ENCODE results near the gene UBQLNL.

Gene UBQLNL

GRCh38 chr11:5473921-5474320 lies 42.6 kb downstream of the UBQLNL start:
- no peak for TF ChIP-seq CTCF (IDR thresholded peaks at IDR 0.05; ENCODE audit: poor library complexity, severe bottlenecking)
- DNase-seq (ENCODE audit: low spot score) (no peak), ATAC-seq (ENCODE audit: low read depth) (no peak)
- Histone ChIP-seq H3K27ac (ENCODE audit: poor library complexity, severe bottlenecking) (no peak overlapping the region), H3K36me3 (ENCODE audit: low read depth) (no peaks in the 10 kb centered on the region), H3K4me3 (ENCODE audit: severe bottlenecking) (no peak overlapping the region), H3K9me3 (ENCODE audit: severe bottlenecking) (no peaks in the 10 kb centered on the region), H3K4me1 (ENCODE audit: insufficient read depth, poor library complexity, severe bottlenecking) (no peaks in the 10 kb centered on the region), H3K27me3 (ENCODE audit: insufficient read depth, poor library complexity, severe bottlenecking) (peaks cover 19% of the 10 kb centered on the region)

- no peak overlapping the region for H3K4me3 ChIP-seq (ENCODE audit: severe bottlenecking)
- peaks cover 3% of the 10 kb centered on the region for H3K27me3 ChIP-seq (ENCODE audit: insufficient read depth, poor library complexity, severe bottlenecking)
- DNase-seq (ENCODE audit: low spot score) (no peak), ATAC-seq (ENCODE audit: low read depth) (no peak)
- no peaks in the 10 kb centered on the region for H3K36me3 ChIP-seq (ENCODE audit: low read depth)
- no peak for TF ChIP-seq CTCF (IDR thresholded peaks at IDR 0.05; ENCODE audit: poor library complexity, severe bottlenecking)
- H3K9me3 ChIP-seq (ENCODE audit: severe bottlenecking), result no peaks in the 10 kb centered on the region
- H3K27ac ChIP-seq (ENCODE audit: poor library complexity, severe bottlenecking), result no peak overlapping the region
- H3K4me1 ChIP-seq (ENCODE audit: insufficient read depth, poor library complexity, severe bottlenecking), result no peaks in the 10 kb centered on the region
These were observed 49.0 kb downstream of the UBQLNL start for GRCh38 chr11:5467527-5467926.

Data from RWPE2 (cell line).